Inferior parietal cortex (tissue), 1 donor: ENCODE data around the gene CAMK2D.

Source experiments
- DNase-seq: peaks from one replicate; pipeline ENCODE4 v3.0.0-alpha.2; 2016; ENCODE audit errors: extremely low spot score

The CAMK2D gene

DNA sequence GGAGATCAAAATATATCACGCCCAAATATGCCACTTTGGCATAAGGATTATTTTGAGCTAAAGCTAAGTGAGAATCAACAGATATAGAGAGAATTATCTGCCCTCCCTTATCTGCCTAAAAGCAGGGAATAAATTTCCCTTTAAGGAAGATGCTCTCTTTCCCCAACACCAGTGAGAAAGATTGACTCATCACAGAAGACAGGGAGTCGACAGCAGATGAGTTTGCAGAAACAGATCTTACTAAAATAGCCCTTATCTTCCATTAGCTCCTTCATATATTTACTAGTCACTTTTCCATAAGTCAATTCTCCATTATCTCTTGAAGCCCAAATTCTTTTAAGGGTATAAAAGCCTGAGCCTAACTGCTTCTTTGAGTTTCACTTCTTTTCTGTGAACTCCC is 156.6 kb downstream of the CAMK2D start:
- DNase-seq = no peak

- DNase-seq = no peak
Observed at GRCh38 chr4:113603911-113604310, 157.6 kb downstream of the CAMK2D start.

DNA sequence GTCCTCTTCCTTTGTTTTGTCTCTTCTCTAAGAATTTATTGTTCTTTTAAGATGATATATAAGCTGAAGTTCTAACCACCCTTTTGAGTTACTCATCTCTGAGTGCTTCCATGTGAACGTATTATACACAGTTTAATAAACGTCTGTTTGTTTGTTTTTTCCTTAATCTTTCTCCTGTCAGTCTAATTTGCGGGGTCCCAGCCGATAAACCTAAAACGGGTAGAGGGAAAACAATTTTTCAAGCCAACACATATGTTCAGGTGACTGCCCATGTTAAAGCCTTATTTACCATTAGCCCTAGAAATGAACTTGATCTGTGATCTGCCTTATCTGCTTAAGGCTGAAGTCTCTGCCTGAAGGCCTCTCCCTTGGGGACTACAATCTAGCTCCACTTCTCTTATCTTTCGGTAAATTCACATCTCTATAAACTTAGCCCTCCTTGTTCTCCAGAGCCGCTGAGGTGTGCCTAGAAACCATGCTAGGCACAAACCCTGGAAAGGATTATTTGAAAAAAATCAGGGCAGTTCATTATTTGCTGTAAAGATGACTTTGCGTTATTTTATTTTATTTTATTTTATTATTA is 158.8 kb downstream of the CAMK2D start:
- DNase-seq = no peak

DNA sequence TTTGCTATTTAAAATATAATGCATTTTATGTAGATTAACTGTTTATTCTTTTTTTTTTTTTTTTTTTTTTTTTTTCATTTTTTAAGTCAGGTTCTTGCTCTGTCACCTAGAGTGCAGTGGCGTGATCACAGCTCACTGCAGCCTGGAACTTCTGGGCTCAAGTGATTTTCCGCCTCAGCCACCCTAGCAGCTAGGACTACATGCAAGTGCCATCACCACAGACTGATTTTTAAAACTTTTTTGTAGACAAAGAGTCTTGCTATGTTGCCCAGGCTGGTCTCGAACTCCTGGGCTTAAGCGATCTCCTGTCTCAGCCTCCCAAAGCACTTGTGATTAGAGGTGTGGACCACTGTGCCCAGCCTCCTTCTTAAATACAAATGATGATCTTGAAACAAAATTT is 159.9 kb downstream of the CAMK2D start:
- no peak for DNase-seq

DNA sequence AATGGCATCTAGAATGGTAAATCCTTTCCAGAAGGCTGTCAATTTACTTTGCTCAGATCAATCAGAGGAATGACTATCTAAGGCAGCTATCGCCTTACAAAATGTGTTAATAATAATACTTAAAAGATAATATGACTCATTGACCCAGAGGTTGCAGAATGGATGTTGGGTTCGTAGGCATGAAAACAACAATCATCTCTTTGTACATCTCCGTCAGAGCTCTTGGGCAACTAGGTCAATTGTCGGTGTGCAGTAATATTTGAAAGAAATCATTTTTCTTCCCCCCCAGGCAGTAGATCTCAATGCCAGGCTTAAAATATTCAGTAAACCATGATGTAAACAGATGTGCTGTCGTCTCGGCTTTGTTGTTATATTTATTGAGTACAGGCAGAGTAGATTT is 165.1 kb downstream of the CAMK2D start:
- DNase-seq = no peak

DNA sequence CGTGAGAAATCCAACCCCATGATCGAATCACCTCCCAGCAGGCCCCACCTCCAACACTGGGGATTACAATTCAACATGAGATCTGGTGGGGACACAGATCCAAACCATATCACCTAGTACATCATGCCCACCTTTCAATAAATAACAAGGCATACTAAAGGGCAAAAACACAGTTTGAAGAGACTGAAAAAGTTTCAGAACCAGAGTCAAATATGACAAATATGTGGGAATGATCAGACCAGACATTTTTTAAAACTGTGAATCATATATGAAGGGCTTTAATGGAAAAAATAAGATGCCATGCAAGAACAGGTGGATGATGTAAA is 167.3 kb downstream of the CAMK2D start:
- no peak for DNase-seq

DNA sequence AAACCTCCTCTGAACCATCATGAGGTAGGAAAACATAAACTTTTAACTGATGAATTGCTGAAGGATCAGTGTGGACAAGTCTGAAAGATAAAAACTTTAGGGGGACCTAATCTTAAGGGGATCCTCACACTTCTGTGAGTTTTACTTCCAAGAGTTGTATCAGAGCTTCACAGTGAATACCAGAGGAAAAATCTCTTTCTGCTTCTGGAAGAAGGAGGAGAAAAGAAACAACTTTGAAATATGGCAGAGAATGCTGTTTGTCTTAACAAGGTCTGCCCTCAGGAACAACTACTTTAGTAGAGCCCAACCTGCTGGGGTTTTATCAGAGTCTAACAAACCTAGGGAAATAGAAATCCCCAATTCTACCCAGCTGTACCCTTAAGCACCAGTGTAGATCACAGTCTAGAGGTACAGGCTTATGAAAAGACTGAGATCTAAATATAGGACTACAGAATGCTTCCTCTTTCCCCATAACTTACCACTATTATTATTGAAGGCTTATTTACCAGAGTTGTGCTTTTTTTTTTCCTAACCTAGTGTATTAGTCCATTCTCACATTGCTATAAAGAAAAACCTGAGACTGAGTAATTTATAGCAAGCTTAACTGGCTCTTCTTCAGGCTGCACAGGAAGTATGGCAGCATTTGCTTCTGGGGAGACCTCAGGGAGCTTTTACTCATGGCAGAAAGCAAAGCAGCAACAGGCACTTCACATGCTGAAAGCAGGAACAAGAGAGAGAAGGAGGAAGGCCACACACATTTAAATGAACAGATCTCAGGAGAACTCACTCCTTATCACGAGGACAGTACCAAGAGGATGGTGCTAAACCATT is 167.9 kb downstream of the CAMK2D start:
- DNase-seq = no peak

DNA sequence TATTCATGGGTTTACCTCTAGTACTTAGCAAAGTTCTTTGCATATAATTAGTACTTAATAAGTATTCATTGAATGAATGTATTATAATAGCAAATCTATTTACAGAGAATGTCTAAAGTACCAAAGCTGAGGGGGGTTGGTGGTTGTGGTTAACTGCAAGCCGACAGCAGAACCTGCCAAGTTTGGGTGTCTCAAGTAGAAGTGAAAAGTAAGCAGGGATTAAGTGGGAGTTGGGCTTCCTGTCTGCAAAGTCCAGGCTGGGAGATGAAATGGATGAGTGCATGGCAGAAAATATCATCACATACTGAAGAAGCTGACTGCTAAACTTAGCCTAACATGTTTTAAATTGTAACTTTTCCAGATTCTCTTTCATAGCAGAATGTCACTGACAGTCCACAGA is 169.6 kb downstream of the CAMK2D start:
- no peak for DNase-seq

- DNase-seq = no peak
Observed at GRCh38 chr4:113588895-113589668, 172.5 kb downstream of the CAMK2D start.

DNA sequence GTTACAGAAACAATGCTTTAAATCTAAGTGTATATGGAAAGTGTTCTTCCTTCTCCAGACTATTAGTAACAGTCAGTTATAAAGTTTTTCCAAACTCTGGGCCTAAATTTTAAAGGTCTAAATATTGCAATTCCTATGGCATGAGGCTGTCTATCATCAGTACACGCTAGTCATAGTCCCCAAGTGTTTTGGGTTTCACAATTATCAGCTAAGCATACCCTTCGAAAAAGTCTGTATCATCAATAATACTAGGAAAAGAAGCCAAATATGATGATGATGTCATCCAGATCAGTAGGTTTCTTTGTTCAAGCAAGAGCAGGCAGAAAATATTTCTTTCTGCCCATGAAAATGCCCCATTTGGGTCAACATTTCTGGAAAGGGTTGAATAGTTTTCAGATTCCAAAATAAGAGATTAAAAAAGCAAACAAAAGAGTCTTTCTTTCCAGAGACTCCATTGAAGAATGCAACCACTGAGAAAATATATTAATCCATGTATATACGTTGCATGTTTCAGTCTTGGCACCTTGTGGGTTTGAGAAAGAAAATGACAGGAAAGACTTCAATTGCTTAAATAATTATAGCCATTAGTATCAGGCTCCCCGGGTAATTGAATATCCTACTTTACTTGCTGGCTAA is 173.8 kb downstream of the CAMK2D start:
- DNase-seq = no peak

DNA sequence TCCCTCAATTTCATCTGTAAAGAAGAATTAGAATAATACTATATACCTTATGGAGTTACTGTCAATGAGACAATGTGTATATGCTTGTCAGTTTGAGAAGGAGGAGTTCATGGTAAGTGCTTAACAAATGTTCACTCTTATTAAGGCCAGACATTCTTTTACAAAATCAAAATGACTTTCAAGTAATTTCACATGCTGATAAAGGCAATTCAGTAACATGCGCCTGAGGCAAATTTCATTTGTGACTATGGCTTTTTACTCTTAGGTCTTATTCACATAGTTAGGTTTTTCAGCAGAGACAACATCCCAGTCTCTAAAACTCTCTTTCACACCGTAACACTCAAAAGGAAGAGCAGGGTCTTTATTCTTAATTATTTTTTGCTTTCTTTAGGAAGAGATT is 174.4 kb downstream of the CAMK2D start:
- no peak for DNase-seq

GRCh38 chr4:113586072-113586471 is 175.5 kb downstream of the CAMK2D start:
- DNase-seq = no peak

DNA sequence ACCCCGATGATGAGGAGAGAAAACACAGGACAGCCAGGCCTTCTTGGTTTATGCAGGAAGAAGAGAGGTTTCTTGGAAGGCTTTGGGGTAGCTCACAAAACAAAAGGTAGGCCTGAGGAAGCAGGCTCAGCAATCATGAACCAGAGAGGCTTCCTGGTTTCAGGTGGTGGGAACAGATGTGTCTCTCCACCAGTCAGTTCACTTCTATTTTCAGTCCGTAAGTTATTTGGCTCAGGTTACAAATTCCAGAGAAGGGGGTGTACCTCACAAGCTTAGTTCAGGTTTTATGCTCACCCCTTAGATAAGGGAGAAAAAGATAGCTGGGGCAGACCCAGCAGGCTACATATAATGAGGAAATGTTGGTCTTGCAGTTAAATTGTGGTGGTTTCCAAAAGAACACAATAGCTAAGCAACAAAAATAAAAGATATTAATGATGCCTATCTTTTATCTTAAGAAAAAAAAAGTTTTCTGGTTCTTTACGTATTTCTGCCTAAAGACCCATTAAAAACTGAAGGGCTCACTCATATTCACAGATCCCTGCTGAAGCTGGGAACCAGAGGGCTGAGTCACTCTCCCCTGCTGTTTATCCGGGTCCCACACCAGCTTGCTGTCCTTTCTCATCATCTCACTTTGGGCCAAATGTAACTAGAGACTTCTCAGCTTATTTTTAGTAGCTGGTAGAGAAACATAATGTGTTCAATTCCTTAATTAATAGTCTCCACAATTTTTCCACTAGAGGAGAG is 177.0 kb downstream of the CAMK2D start:
- no peak for DNase-seq

- no peak for DNase-seq
Observed at GRCh38 chr4:113582737-113583136, 178.8 kb downstream of the CAMK2D start.

DNA sequence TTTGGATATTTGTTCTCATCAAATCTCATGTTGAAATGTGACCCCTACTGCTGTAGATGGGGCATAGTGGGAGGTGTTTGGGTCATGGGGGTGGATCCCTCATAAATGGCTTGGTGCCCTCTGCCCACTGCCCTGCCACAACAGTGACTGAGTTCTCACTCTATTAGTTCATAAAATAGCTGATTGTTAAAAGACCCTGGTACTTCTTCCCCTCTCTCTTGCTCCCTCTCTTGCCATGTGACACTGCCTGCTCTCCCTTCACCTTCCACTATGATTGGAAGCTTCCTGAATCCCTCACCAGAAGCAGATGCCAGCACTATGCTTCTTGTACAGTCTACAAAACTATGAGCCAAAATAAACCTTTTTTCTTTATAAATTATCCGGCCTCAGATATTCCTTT is 182.2 kb downstream of the CAMK2D start:
- no peak for DNase-seq

DNA sequence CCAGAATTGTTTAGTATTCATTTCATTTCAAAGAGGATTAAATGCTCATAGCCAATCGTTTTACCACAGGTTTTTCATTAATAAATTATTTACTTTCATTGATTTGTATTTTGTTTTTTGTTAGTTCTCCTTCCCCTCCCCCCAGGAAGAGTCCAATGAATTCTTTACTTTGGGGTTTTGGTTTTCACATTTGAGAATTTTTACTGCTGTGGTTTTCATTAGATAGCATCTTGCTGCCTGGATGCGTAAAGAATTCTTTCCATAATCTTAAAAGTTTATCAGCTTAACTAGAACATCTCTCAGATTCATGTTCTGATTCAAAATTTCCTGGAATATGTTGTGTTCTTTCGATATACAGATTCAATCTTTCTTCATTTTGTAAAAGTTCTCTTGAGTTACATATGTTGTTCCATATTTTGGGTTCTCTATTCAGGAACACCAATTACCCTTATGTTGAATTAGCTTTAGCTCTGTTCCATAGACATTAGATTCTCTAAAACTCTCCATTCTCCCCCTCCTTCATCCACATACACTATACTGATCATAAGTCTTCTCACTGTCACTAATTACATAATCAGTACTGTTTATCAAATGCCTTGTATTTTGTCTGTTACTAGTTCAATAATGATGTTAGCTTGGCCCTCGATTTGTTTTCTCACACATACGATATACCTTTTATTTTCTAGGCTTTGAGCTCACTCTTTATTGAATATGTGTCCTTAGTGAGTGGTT is 184.4 kb downstream of the CAMK2D start:
- DNase-seq = no peak

- DNase-seq = no peak
Observed at GRCh38 chr4:113575401-113575800, 186.1 kb downstream of the CAMK2D start.

- DNase-seq = peak; percentile 27
Observed at GRCh38 chr4:113574636-113575103, 186.9 kb downstream of the CAMK2D start.

DNA sequence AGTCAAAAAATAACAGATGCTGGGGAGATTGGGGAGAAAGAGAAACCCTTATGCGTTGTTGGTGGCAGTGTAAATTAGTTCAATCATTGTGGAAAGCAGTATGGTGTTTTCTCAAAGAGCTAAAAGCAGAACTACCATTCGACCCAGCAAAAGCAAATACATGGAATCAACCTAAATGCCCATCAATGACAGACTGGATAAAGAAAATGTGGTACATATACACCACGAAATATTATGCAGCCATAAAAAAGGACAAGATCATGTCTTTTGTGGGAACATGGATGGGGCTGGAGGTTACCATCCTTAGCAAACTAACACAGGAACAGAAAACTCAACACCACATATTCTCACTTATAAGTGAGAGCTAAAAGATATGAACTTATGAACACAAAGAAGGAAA is 188.9 kb downstream of the CAMK2D start:
- no peak for DNase-seq

- no peak for DNase-seq
Observed at GRCh38 chr4:113566015-113566795, 195.3 kb downstream of the CAMK2D start.
